ENCODE measurements around the gene TEAD4.

Gene TEAD4

GRCh38 chr12:3022961-3023360 lies 63.8 kb downstream of the TEAD4 start:
- no peak for TF ChIP-seq CTCF (IDR thresholded peaks at IDR 0.05; ENCODE audit: low read depth, low read length)
- no peak for DNase-seq (ENCODE audit: extremely low read depth, low read depth)

DNA sequence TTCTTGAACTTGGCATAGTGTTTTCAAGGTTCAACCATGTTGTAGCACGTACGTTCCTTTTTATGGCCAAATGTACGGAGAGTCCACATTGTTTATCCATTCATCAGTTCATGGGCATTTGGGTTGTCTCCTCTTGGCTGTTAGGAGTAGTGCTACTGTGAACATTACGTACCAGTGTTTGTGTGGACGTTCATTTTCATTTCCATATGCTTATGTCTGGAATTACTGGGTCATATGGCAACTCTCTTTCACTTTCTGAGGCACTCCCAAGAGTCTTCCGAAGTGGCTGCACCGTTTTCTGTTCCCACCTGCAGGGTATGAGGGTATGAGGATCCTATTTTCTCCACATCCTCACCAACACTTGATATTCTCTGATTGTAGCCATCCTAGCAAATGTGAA lies 68.9 kb downstream of the TEAD4 start:
- DNase-seq (ENCODE audit: extremely low read depth, low read depth) = no peak
- no peak for TF ChIP-seq CTCF (IDR thresholded peaks at IDR 0.05; ENCODE audit: low read depth, low read length)

- TF ChIP-seq CTCF (IDR thresholded peaks at IDR 0.05; ENCODE audit: low read depth, low read length) = no peak
- DNase-seq (ENCODE audit: extremely low read depth, low read depth) = no peak
Observed at GRCh38 chr12:3030821-3031429, 71.7 kb downstream of the TEAD4 start.

DNA sequence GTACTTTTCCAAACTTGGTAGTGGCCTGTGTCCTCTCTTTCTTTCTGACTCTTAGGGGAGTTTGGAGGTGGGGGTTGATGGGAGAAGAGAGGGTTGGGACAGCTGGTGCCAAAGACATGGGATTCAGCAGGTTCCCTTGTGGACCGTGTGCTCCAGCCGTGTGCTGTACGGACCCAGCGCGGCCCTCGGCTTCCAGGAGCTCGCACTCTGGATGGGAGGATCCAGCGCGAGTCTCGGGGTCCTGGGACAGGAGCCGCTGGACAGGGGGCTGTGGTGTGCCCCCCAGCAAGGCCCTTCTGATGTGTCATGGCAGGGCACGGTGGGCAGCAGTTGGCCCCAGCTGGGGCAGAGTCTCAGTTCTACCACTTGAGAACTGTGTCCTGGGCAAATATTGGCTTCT lies 73.0 kb downstream of the TEAD4 start:
- no peak for DNase-seq (ENCODE audit: extremely low read depth, low read depth)
- TF ChIP-seq CTCF (IDR thresholded peaks at IDR 0.05; ENCODE audit: low read depth, low read length) = no peak

- no peak for DNase-seq (ENCODE audit: extremely low read depth, low read depth)
Observed at GRCh38 chr12:3032770-3033538, 73.8 kb downstream of the TEAD4 start.

DNA sequence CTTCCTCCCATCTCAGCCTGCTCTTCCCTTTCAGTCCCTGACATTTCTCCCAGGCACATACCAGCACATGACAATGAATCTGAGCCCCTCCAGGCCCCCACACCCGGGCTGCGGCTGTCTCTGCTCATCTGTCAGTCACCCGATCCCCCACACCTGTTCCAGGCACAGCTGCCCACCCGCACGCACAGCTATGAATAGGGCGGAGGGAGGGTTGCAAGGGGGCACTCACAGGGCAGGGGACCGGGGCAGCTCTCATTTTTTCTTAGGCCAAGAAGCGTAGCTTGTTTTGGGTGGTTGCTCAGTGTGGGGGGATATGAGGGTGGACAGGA lies 74.3 kb downstream of the TEAD4 start:
- no peak for DNase-seq (ENCODE audit: extremely low read depth, low read depth)
- TF ChIP-seq CTCF (IDR thresholded peaks at IDR 0.05; ENCODE audit: low read depth, low read length) = no peak

More at GRCh38 chr12:3032770-3033538, 73.8 kb downstream of the TEAD4 start:
- no peak for TF ChIP-seq CTCF (IDR thresholded peaks at IDR 0.05; ENCODE audit: low read depth, low read length)

GRCh38 chr12:3034067-3034750 lies 75.0 kb downstream of the TEAD4 start:
- peak; percentile 80 for TF ChIP-seq CTCF (IDR thresholded peaks at IDR 0.05; ENCODE audit: low read depth, low read length)
- peak; percentile 23 for DNase-seq (ENCODE audit: extremely low read depth, low read depth)

Measured in AG09319 (cell line).